Measurements from ENCODE around the gene GSX1. TPM values are rescaled to one million over a fixed set of nuclear protein-coding genes. Genes with fewer than 3 reads are reported as not detected.

The GSX1 gene
- total and polyA plus RNA-seq, 4 donors = not detected

DNA sequence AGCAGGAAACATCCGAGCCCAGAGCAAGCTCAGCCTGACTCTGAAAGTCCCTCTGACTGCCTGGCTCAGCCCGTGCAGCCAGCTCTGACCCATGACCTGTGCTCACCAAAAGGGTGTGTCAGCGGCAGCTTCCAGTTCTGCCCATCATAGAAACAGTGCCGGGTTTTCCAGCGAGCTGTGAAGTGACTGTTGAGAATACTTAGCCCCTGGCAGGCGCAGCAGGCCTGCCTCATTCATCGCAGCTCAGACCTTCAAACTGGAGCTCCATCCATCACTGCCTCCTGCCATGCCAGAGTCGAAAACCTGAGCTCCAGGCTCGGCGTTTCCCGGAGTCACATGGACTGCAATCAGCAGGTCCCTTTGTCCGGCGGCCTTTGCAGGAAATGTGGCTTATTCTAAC, 16.3 kb upstream of the GSX1 start:
- H3K27ac ChIP-seq (ENCODE audit: low read depth in 1 of 2, low read length in 1 of 2) = no peak overlapping the region
- peaks cover 10 to 26% (median 11%) of the 10 kb centered on the region in 3 donors for H3K27me3 ChIP-seq (ENCODE audit: control insufficient read depth in 3 of 3, insufficient read depth in 3 of 3, low read length in 2 of 3)
- ATAC-seq (ENCODE audit: insufficient read depth, low FRiP score) = no peak
- no peaks in the 10 kb centered on the region for H3K4me1 ChIP-seq (ENCODE audit: control insufficient read depth in 5 of 5, insufficient read depth in 5 of 5, low read length in 5 of 5)
- no peaks in the 10 kb centered on the region for H3K36me3 ChIP-seq (ENCODE audit: control insufficient read depth in 4 of 4, insufficient read depth in 4 of 4, low read length in 4 of 4)
- no peak overlapping the region for H3K4me3 ChIP-seq
- TF ChIP-seq CTCF (IDR thresholded peaks at IDR 0.05; ENCODE audit: control extremely low read depth, extremely low read depth) = no peak
- H3K9ac ChIP-seq (ENCODE audit: insufficient read depth in 1 of 2, low read length in 2 of 2) = no peak overlapping the region
- DNase-seq = no peak
- no peaks in the 10 kb centered on the region for H3K9me3 ChIP-seq (ENCODE audit: control insufficient read depth in 4 of 4, insufficient read depth in 3 of 4, low read length in 3 of 4)
- WGBS, 2 donors = 16 to 21% methylated on average over 13 of the region's 13 CpGs

DNA sequence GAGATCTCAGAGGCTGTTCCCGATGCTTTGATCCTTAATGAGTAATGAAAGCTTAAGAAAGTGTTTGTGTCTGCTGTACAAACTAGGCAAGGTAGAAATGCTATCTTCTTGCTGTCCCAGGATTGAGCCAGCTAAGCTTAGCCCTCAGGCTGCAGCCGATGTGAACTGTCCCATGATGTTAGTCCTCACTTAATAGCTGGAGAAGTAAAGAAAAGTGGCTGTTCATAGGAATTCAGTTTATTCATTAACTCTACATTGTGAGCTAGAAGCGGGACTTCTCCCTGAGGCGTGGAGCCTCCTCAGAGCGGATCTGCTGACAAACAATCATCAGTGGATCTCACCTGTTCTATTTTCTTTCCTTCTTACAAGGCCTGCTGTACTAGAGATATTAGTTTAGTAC, 10.1 kb upstream of the GSX1 start:
- no peak for TF ChIP-seq CTCF (IDR thresholded peaks at IDR 0.05; ENCODE audit: control extremely low read depth, extremely low read depth)

GRCh38 chr13:27783111-27783510, 9.2 kb upstream of the GSX1 start:
- Histone ChIP-seq H3K4me3 (no peak overlapping the region), H3K9ac (ENCODE audit: insufficient read depth in 1 of 2, low read length in 2 of 2) (no peak overlapping the region), H3K27ac (ENCODE audit: low read depth in 1 of 2, low read length in 1 of 2) (no peak overlapping the region), H3K9me3 (ENCODE audit: control insufficient read depth in 4 of 4, insufficient read depth in 3 of 4, low read length in 3 of 4) (peaks cover 0 to 2% (median 0%) of the 10 kb centered on the region in 4 donors), H3K36me3 (ENCODE audit: control insufficient read depth in 4 of 4, insufficient read depth in 4 of 4, low read length in 4 of 4) (no peaks in the 10 kb centered on the region), H3K4me1 (ENCODE audit: control insufficient read depth in 5 of 5, insufficient read depth in 5 of 5, low read length in 5 of 5) (no peaks in the 10 kb centered on the region), H3K27me3 (ENCODE audit: control insufficient read depth in 3 of 3, insufficient read depth in 3 of 3, low read length in 2 of 3) (peaks cover 0 to 39% (median 34%) of the 10 kb centered on the region in 3 donors)
- DNase-seq = peak in 2 of 3 donors; percentile 16 to 27
- 30 to 37% methylated on average over 4 of the region's 4 CpGs for WGBS, 2 donors
- TF ChIP-seq CTCF (IDR thresholded peaks at IDR 0.05; ENCODE audit: control extremely low read depth, extremely low read depth) = peak; percentile 4
- ATAC-seq (ENCODE audit: insufficient read depth, low FRiP score) = no peak

More for the DNA sequence above, 10.1 kb upstream of the GSX1 start:
- Histone ChIP-seq H3K9ac (ENCODE audit: insufficient read depth in 1 of 2, low read length in 2 of 2) (no peak overlapping the region), H3K27me3 (ENCODE audit: control insufficient read depth in 3 of 3, insufficient read depth in 3 of 3, low read length in 2 of 3) (peaks cover 0 to 33% (median 25%) of the 10 kb centered on the region in 3 donors), H3K27ac (ENCODE audit: low read depth in 1 of 2, low read length in 1 of 2) (no peak overlapping the region), H3K36me3 (ENCODE audit: control insufficient read depth in 4 of 4, insufficient read depth in 4 of 4, low read length in 4 of 4) (no peaks in the 10 kb centered on the region), H3K4me3 (no peak overlapping the region), H3K9me3 (ENCODE audit: control insufficient read depth in 4 of 4, insufficient read depth in 3 of 4, low read length in 3 of 4) (peaks cover 0 to 2% (median 0%) of the 10 kb centered on the region in 4 donors), H3K4me1 (ENCODE audit: control insufficient read depth in 5 of 5, insufficient read depth in 5 of 5, low read length in 5 of 5) (no peaks in the 10 kb centered on the region)
- no peak for DNase-seq
- WGBS, 2 donors = 68 to 86% methylated on average over 5 of the region's 5 CpGs
- ATAC-seq (ENCODE audit: insufficient read depth, low FRiP score) = no peak

GRCh38 chr13:27788271-27788670, 4.0 kb upstream of the GSX1 start:
- H3K4me1 ChIP-seq (ENCODE audit: control insufficient read depth in 5 of 5, insufficient read depth in 5 of 5, low read length in 5 of 5) = peaks cover 0 to 16% (median 6%) of the 10 kb centered on the region in 5 donors
- 30 to 33% methylated on average over 1 of the region's 1 CpG for WGBS, 2 donors
- H3K27ac ChIP-seq (ENCODE audit: low read depth in 1 of 2, low read length in 1 of 2) = no peak overlapping the region
- no peak for DNase-seq
- ATAC-seq (ENCODE audit: insufficient read depth, low FRiP score) = no peak
- no peak overlapping the region for H3K9ac ChIP-seq (ENCODE audit: insufficient read depth in 1 of 2, low read length in 2 of 2)
- H3K36me3 ChIP-seq (ENCODE audit: control insufficient read depth in 4 of 4, insufficient read depth in 4 of 4, low read length in 4 of 4) = no peaks in the 10 kb centered on the region
- TF ChIP-seq CTCF (IDR thresholded peaks at IDR 0.05; ENCODE audit: control extremely low read depth, extremely low read depth) = no peak
- H3K4me3 ChIP-seq = no peak overlapping the region
- peaks cover 0 to 10% (median 0%) of the 10 kb centered on the region in 4 donors for H3K9me3 ChIP-seq (ENCODE audit: control insufficient read depth in 4 of 4, insufficient read depth in 3 of 4, low read length in 3 of 4)
- H3K27me3 ChIP-seq (ENCODE audit: control insufficient read depth in 3 of 3, insufficient read depth in 3 of 3, low read length in 2 of 3) = peaks cover 11 to 73% (median 61%) of the 10 kb centered on the region in 3 donors
